ENCODE measurements around the gene RAET1G. TPM values are rescaled to one million over a fixed set of nuclear protein-coding genes. Genes with fewer than 3 reads are reported as not detected.
"Not testable (repeated sequence)": the region's sequence is repeated elsewhere in the genome, so short reads cannot be mapped to it uniquely, and the experiment has no call there.

The RAET1G gene
- total RNA-seq, 2 donors from 2014 or later, result not detected

DNA sequence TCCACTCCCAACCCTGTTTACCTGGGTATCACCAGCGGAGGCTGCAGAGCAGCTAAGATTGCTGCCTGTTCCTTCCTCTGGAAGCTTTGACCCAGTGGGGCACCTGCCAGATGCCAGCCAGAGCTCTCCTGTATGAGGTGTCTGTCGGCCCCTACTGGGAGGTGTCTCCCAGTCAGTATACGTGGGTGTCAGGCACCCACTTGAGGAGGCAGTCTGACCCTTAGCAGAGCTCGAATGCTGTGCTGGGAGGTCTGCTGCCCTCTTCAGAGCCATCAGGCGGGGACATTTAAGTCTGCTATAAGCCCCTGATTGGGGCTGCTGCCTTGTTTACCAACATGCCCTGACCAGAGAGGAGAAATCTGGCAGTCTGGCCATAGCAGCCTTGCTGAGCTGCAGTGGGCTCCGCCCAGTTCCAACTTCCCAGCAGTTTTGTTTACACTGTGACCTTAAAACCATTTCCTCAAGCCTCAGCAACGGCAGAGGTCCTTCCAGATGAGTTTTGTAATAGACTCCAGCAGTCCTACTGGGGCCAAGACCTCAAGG lies 27.8 kb downstream of the RAET1G start:
- Mint-ChIP-seq H3K27ac (no peak overlapping the region), H3K36me3 (ENCODE audit: low read depth) (no peaks in the 10 kb centered on the region), H3K4me1 (peaks cover 8% of the 10 kb centered on the region), H3K27me3 (ENCODE audit: insufficient read depth) (peaks cover 55% of the 10 kb centered on the region), H3K4me3 (no peak overlapping the region), H3K9me3 (no peaks in the 10 kb centered on the region)
- no peak overlapping the region for H3K27ac ChIP-seq (ENCODE audit: low read depth, low read length)
- WGBS, 2 experiments (ENCODE audit: insufficient coverage in 1 of 2, insufficient read length in 1 of 2), result 65 to 76% methylated on average over 7 of the region's 7 CpGs
- H3K9me3 ChIP-seq (ENCODE audit: control insufficient read depth, low read length), result no peaks in the 10 kb centered on the region
- H3K4me1 ChIP-seq (ENCODE audit: control insufficient read depth, insufficient read depth, low read length), result no peaks in the 10 kb centered on the region
- no peaks in the 10 kb centered on the region for H3K36me3 ChIP-seq (ENCODE audit: control insufficient read depth, insufficient read depth, low read length)
- peaks cover 7% of the 10 kb centered on the region for H3K27me3 ChIP-seq (ENCODE audit: control insufficient read depth, insufficient read depth, low read length, poor library complexity, severe bottlenecking)
- no peak for TF ChIP-seq CTCF (conservative IDR thresholded peaks at IDR 0.05)
- no peak overlapping the region for H3K4me3 ChIP-seq (ENCODE audit: low read length)
- no peak overlapping the region for H3K9ac ChIP-seq (ENCODE audit: extremely low read depth, low read length, poor library complexity, severe bottlenecking)
- peak; percentile 65 for DNase-seq

DNA sequence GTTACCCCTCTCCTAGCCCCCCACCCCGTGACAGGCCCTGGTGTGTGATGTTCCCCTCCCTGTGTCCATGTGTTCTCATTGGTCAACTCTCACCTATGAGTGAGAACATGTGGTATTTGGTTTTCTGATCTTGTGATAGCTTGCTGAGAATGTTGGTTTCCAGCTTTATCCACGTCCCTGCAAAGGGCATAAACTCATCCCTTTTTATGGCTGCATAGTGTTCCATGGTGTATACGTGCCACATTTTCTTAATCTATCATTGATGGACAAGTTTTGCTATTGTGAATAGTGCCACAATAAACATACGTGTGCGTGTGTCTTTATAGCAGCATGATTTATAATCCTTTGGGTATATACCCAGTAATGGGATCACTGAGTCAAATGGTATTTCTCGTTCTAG lies 31.1 kb downstream of the RAET1G start:
- not testable (repeated sequence) for H3K36me3 ChIP-seq (ENCODE audit: control insufficient read depth, insufficient read depth, low read length); H3K4me1 ChIP-seq (ENCODE audit: control insufficient read depth, insufficient read depth, low read length); H3K4me3 ChIP-seq (ENCODE audit: low read length); H3K27ac Mint-ChIP-seq; H3K4me3 Mint-ChIP-seq; H3K27me3 ChIP-seq (ENCODE audit: control insufficient read depth, insufficient read depth, low read length, poor library complexity, severe bottlenecking); H3K36me3 Mint-ChIP-seq (ENCODE audit: low read depth); H3K27ac ChIP-seq (ENCODE audit: low read depth, low read length); H3K9me3 Mint-ChIP-seq; H3K9me3 ChIP-seq (ENCODE audit: control insufficient read depth, low read length); H3K4me1 Mint-ChIP-seq; DNase-seq; H3K9ac ChIP-seq (ENCODE audit: extremely low read depth, low read length, poor library complexity, severe bottlenecking)
- 73 to 83% methylated on average over 4 to 6 of the region's 6 CpGs for WGBS, 2 experiments (ENCODE audit: insufficient coverage in 1 of 2, insufficient read length in 1 of 2)
- H3K27me3 Mint-ChIP-seq (ENCODE audit: insufficient read depth), result peaks cover 54% of the 10 kb centered on the region

DNA sequence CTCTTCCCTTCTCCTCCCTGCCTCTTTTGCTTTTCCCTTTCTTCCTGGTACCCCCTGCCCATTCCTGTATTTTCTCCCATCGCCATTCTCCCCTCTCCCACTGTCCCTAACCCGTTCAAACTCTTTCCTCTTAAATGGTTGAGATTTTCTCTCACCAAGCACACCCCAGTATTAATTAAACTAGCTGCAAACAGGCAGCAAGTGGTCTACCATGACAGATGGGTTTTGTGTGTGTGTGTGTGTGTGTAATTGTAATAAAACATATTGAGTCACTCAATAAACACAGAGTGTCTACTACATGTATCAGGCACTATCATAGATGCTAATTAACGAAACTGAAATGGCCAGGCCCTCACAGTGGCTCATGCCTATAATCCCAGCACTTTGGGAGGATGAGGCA lies 31.7 kb downstream of the RAET1G start:
- TF ChIP-seq CTCF (conservative IDR thresholded peaks at IDR 0.05), result no peak
- Histone ChIP-seq H3K4me3 (ENCODE audit: low read length) (no peak overlapping the region), H3K9me3 (ENCODE audit: control insufficient read depth, low read length) (no peaks in the 10 kb centered on the region), H3K36me3 (ENCODE audit: control insufficient read depth, insufficient read depth, low read length) (no peaks in the 10 kb centered on the region), H3K27me3 (ENCODE audit: control insufficient read depth, insufficient read depth, low read length, poor library complexity, severe bottlenecking) (no peaks in the 10 kb centered on the region), H3K27ac (ENCODE audit: low read depth, low read length) (no peak overlapping the region), H3K4me1 (ENCODE audit: control insufficient read depth, insufficient read depth, low read length) (no peaks in the 10 kb centered on the region), H3K9ac (ENCODE audit: extremely low read depth, low read length, poor library complexity, severe bottlenecking) (no peak overlapping the region)
- Mint-ChIP-seq H3K9me3 (no peaks in the 10 kb centered on the region), H3K27me3 (ENCODE audit: insufficient read depth) (peaks cover 54% of the 10 kb centered on the region), H3K4me3 (no peak overlapping the region), H3K4me1 (peaks cover 8% of the 10 kb centered on the region), H3K27ac (no peak overlapping the region), H3K36me3 (ENCODE audit: low read depth) (no peaks in the 10 kb centered on the region)
- DNase-seq, result no peak
- 86% methylated on average over 3 of the region's 3 CpGs; no CpG with 5 or more reads in 1 of the 2 experiments for WGBS, 2 experiments (ENCODE audit: insufficient coverage in 1 of 2, insufficient read length in 1 of 2)

DNA sequence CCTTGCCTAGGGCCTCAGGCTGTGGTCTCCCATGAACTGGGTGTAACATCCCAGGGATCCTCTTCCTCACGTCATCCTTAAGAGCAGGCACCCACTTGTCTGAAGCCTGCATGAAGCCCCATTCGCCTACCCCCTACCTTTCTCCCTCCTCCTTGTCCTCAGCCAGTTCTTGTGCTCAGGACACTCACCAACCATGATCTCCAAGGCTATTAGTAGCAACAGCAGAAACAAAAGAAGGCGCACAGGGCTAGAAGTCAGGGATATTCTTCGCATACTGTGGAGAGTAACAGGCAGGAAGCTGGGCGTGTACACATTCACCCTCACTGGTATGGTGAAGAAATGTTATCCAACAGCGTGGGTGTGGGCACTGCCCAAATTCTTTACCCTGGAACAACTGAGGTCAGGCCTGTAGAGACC lies 32.3 kb downstream of the RAET1G start:
- Histone ChIP-seq H3K36me3 (ENCODE audit: control insufficient read depth, insufficient read depth, low read length) (no peaks in the 10 kb centered on the region), H3K9me3 (ENCODE audit: control insufficient read depth, low read length) (no peaks in the 10 kb centered on the region), H3K27me3 (ENCODE audit: control insufficient read depth, insufficient read depth, low read length, poor library complexity, severe bottlenecking) (no peaks in the 10 kb centered on the region), H3K4me3 (ENCODE audit: low read length) (no peak overlapping the region), H3K9ac (ENCODE audit: extremely low read depth, low read length, poor library complexity, severe bottlenecking) (no peak overlapping the region), H3K27ac (ENCODE audit: low read depth, low read length) (no peak overlapping the region), H3K4me1 (ENCODE audit: control insufficient read depth, insufficient read depth, low read length) (no peaks in the 10 kb centered on the region)
- peaks cover 6% of the 10 kb centered on the region for H3K4me1 Mint-ChIP-seq
- no peak overlapping the region for H3K27ac Mint-ChIP-seq
- WGBS, 2 experiments (ENCODE audit: insufficient coverage in 1 of 2, insufficient read length in 1 of 2), result 74 to 75% methylated on average over 3 to 6 of the region's 6 CpGs
- no peak overlapping the region for H3K4me3 Mint-ChIP-seq
- H3K27me3 Mint-ChIP-seq (ENCODE audit: insufficient read depth), result peaks cover 56% of the 10 kb centered on the region
- H3K36me3 Mint-ChIP-seq (ENCODE audit: low read depth), result no peaks in the 10 kb centered on the region
- no peak for DNase-seq
- no peak for TF ChIP-seq CTCF (conservative IDR thresholded peaks at IDR 0.05)
- H3K9me3 Mint-ChIP-seq, result no peaks in the 10 kb centered on the region
